SH-SY5Y (cell line): Measurements from ENCODE around the gene SND1.

ENCODE experiments used
- GATA2 ChIP-seq: IDR thresholded peaks from 2 replicates; pipeline ENCODE4 v1.6.1; 2011; ENCODE audit warnings: mild to moderate bottlenecking, low read depth, low read length
- GATA3 ChIP-seq: IDR thresholded peaks from 2 replicates; pipeline ENCODE4 v1.6.1; 2011; ENCODE audit warnings: low read depth, mild to moderate bottlenecking, low read length, moderate library complexity

The SND1 gene

DNA sequence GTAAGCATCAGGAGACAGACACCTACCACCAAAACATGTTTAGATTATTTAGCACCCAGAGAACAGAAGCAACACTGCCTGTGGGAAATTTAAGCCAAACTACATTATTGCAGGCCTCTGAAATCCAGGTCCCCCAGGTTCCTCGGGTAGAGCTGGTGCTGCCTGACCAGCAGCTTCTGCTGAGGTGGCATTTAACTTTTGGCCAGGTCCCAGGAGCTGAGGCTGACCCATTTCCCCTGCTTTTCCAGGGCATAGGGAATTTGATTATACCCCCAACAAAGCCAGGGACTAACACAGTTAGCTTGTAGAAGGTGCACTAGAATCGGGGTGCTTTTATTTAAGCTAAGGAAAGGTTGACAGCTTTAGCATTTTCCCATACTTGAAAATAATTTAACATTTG lies 374.6 kb downstream of the SND1 start:
- TF ChIP-seq GATA3 (no peak), GATA2 (no peak)

DNA sequence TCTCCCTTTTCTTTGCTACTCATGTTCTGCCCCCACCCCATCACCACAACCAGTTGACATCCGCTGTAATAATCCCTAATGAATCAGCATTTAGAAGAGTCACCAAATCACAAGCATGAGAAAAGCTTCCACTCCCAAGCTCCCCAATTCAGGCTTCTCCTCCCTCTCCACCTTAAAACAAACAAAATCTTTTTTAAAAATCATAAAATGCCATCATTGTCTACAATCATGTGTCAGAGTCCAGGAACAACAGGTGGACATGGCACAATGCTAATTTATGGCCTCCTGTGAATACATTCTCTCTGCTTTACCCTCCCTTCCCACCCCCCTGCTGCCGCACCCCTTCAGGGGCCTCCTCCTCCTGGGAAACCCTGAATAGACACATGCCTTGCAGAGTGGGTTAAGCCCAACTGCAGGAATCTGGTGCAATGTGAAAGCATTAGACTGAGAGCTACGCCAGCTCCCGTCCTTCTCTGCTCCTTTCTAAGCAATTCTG lies 375.5 kb downstream of the SND1 start:
- TF ChIP-seq GATA3, result no peak
- TF ChIP-seq GATA2, result no peak

DNA sequence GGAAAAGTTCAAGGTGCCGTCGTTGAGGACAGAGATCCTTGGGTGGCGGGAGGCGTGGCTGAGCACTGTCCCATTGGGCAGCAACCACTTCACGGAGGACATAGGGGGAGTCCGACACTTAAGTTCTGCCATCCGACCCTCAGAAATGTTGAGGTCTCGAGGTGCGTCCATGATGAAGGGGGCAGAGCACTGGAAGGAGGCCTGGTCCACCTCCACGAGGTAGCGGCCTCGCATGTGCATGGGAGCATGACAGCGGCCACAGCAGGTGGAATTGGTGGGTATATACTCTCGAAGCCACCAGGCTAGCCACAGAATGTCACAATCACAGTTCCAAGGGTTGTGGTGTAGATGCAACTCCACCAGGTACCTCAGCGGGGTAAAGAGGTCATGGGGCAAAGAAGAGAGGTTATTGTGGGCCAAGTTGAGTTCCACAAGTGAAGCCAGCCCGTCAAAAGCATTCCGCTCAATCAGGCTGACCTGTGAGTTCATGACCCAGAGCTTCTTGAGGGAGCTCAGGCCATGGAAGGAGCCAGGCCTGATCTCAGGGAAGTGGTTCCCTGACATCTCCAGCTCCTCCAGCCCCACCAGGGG lies 377.5 kb downstream of the SND1 start:
- TF ChIP-seq GATA2 (no peak), GATA3 (no peak)

DNA sequence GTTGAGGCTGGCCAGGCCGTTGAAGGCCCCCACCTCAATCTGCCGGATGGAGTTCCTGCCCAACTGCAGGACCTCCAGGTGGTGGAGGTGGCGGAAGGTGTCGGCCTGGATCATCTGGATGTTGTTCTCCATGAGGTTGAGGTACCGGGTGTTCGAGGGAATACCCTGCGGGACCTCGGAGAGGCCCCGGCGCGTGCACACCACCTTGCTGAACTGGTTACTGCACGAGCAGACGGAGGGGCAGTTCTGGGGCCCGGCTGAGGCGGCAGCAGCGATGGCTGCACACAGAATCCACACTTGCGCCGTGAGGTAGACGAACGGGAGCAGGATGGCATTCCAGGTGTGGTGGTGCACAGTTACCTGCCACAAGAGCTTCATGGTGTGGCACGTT lies 378.3 kb downstream of the SND1 start:
- no peak for TF ChIP-seq GATA3
- TF ChIP-seq GATA2, result no peak

DNA sequence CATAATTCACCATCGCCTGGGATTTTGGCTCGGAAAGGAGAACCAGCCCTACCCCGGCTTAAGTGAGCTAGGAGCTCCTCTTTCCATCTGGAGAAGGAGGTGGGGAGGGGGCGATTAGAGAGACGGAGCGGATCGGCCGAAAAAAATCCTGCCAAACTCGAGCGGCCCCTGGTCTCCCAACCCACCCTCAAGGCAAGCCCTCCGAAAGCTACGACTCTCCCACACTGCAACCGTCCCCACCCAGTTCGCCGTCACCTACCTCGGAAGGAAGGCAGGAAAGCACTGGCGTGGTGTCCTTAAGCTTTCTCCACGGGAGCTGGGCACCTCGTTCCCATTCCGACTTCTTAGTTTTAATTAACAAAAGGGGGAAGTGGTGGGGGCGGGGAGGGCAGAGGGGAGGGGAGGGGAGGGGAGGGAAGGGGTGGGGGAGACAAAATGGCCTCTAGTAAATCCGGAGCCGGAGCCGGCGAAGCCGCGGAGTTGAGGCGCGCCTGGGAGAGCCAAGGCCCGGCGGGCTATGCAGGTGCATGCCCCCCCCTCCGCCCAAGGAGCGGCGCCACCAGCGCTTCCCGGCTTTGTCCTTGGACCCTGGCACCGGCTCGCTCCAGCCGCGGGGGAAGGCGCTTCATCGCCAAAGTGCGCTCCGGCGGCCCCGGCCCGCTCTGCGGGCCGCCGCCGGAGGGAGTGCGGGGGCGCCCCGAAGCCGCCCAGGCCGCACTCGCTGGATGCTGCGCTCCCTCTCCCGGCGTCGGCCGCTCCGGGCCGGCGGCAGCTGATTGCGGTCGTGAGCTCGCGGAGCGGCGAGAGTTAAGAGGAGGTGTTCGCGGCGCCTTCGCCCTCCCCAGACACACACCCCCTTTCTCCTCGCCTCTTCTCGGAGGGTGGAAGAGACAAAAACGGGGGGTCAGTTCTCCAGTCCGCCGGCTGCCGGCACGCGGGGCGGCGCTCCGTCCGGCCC lies 378.9 kb downstream of the SND1 start, which contains the start of gene LRRC4:
Gene LRRC4, minus strand, starts transcription at position 784 of the 958 bp plus-strand sequence. CDS start 797 bp downstream, outside the sequence.
- no peak for TF ChIP-seq GATA3
- no peak for TF ChIP-seq GATA2

DNA sequence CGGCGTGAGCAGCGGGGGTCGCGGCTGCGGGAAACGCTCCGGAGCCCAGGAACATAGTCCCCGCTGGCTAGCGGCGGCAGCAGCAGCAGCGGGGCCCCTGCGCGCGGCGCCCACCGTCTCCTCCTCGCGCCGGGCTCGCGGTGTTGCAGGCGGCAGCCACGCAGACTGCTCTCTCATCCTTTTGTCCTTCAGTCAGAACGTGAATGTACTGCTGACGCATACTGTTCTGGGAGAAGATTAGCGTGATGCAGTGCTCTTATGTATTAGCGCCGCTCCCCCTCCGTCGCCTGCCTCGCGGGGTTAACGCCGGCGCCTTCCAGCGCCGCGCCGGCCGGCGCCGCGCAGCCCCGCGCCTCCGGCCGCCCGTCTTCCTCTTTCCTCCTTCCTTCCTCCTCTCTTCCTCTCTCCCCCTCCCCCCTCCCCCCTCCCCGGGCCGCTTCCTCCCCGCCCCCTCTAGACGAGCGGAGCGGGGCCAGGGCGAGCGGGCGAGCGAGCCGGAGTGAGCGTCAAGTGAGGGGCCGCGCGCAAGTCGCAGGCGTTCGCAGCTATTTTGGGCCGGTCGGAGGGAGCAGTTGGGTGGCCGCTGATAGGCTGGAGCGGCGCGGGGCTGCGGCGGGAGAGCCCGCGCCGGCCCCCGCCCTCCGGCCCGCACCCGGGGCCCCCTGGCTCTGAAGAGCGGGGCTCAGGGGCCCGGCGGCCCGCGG lies 380.1 kb downstream of the SND1 start:
- peak; percentile 42 for TF ChIP-seq GATA2
- no peak for TF ChIP-seq GATA3

DNA sequence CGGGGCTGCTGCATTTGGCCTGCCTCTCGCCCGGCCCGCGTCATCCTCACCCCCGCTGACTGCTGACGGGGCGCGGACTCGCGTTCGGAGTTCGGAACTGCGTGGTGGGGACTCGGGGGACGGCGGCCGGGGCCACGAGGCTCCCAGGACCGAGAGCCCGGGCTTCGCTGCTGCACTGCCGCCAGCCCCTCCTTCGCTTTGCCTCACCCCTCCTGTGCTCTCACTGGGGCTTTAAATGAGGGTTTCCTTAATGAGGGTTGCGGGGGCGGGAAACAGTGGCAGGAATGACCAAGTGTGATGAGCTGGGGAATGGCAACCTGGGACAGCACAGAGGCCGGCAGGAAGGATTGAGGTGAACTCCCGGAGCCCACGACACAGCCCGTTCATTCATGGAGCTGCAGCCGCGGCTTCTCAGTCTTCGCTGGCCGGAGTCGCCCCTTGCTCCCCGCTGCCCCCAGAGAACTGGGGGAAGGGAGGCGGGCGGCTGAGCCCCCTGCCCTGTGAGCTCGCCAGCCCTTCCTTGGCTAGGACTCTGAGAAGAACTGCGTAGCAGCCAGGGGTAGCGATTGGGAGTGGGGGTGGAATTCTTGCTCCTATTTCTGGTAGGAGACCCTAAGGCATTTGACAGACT lies 380.7 kb downstream of the SND1 start:
- TF ChIP-seq GATA3 (no peak), GATA2 (no peak)

DNA sequence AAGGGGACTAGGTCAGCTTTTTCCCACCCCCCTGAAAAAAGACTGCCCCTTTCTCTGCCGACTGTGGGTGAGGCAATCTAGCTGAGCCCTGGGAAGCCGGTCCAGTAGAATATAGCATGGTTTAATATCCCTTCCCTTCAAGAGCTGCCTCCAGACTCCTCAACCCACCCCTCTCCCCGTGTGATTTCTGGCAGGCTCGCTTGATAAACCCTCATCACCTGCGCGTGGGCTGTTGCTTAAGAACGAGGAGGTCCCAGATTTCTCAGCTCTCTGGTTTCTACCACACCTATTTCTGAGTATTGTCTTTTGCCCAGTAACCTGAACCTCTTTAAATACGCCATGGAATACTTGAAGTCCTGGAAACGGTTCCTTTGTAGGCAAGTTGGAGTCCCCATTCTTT lies 381.3 kb downstream of the SND1 start:
- no peak for TF ChIP-seq GATA3
- TF ChIP-seq GATA2, result no peak

DNA sequence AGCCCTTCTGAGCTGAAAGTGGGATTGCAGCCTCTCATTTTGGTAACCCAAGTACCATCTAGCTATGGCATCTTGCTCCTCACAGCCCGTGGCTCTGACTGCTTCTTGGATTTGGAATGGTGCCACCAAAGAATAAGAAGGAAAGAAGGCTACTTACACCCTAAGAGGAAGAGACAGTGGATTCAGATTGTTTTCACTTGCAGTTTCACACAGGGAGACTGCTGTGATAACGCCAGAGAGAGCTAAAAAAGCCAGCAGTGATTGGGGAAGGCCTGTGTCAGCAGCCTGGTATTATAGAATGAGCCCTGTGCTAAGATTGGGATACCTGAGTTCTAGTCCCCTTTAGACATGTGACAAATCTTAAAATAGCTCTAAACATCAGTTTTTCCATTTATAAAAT lies 382.8 kb downstream of the SND1 start:
- no peak for TF ChIP-seq GATA2
- no peak for TF ChIP-seq GATA3

DNA sequence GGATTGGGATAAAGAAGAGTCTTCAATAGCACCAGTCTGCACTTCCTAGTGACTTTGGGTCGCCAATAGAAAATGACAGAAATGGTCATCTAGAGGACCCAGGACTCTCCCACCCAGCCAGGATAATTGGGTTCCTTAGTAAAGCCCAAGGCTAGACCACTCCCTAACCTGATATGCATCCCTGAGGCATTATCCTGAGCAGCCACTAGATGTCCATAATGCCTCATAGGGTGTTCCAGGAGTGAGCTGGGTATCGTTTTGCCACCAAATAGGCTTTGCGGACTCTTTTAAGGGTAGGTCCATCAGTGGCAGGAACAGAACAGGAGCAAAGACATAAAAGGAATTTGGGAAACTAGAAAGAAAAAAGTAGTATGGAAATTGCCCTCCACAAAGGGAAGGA lies 383.7 kb downstream of the SND1 start:
- no peak for TF ChIP-seq GATA2
- no peak for TF ChIP-seq GATA3

DNA sequence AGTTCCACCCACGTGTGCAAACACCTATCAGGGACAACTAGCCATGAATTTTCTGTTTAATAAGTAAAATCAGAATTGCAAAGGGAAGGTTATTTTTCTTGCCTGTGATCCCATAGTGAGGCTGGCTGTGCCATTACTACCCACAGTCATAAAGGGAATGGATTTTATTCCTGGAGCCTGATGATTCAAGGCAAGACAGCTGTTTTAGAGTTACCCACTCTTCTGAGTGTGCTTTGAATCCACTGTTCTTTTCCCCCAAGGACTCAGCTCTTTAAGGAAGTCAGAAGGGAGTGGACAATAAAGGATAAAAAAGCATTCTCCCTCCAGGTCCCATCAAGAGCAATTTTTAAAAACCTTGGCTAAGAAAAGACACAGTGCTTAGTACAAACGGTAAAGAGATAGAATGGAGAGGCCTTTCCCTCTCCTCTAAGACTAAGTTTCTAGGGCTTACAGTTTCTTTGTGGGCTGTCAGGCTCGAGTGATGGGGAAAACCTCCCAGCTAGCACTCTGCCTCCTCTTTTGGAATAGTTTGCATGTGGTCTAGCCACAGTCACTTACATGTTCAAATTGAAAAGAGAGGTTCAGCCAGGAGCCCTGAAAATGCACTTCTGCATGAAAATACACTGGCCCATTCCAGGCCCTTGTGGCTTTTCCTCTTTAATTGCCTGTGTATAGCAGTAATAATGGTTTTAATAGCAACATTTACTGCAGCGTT lies 384.4 kb downstream of the SND1 start:
- TF ChIP-seq GATA3 (no peak), GATA2 (no peak)

DNA sequence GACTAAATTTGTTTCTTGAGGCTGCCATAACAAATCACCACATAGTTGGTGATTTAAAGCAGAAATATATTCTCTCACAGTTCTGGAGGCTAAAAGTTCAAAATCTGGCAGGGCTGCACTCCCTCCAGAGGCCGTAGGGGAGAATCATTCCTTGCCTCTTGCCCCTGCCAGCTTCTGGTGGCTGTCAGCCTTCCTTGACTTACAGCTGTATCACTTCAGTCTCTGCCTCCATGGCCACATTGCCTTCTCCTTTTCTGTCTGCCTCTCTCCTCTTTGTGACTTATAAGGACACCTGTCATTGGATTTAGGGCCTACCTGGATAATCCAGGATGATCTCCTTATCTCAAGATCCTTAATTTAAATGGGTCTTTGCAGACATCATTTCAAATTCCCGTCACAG lies 385.1 kb downstream of the SND1 start:
- no peak for TF ChIP-seq GATA2
- no peak for TF ChIP-seq GATA3

DNA sequence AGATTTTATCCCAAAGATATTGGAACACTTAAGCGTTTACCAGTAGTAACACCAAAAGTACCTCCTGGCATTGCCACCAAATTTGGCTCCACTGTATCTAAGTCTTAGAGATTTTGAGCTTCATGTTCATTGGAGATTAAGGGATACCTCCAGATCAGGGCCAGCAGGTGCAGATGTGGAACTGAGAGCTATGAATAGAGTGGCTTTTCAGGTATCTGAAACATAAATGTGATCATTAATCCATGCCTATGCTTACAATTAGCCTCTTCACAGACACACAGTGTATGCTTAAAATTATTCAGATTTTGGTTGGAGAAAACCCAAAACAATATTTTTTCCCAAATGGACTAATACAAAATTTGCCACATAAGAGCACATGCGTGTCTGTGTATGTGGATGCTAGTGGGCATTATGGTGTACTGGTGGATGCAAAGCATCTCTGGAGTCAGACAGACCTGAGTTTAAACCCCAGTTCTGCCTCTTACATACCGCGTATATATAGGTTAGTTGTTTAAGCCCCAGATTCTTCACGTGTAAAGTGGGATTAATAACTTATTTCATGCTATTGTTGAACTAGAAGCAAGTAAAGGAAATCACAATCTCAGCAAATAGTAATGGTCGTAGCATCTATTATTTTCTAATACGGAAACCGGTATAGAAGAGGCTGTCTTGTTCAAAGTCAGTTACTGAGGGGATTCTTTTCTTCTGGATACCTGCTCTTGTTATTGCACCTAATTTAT lies 386.1 kb downstream of the SND1 start:
- TF ChIP-seq GATA3, result no peak
- no peak for TF ChIP-seq GATA2

DNA sequence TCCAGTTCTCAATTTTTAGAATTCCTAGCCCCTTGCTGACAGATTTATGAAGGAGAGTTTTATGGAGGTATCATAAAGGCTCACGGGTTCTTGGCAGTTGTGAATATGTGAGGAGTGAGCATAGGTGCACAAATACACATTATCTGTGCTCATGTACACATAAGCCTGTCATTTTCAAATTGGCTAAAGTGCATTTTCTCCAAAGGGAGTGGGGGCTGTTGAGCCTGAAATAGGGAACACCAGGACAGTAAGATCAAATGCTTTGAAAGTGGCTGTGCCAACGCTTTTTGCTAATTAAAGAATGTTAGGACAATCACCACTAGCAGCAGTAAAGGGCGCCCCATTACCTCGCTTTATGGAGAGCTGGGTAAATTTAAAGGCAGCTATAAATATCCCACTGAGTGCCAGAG lies 387.6 kb downstream of the SND1 start:
- no peak for TF ChIP-seq GATA3
- no peak for TF ChIP-seq GATA2
